ENCODE results near the gene ATP6V0E2. TPM values are rescaled to one million over a fixed set of nuclear protein-coding genes. Genes with fewer than 3 reads are reported as not detected.

Gene ATP6V0E2
- total RNA-seq, 1 experiment from 2014 or later = 25.5 TPM

GRCh38 chr7:149870701-149871483 lies 2.9 kb upstream of the ATP6V0E2 start:
- Histone ChIP-seq H3K4me2 (ENCODE audit: low read length) (no peak overlapping the region), H3K9ac (ENCODE audit: low read length) (no peak overlapping the region), H3K27me3 (ENCODE audit: insufficient read depth, low read length) (no peaks in the 10 kb centered on the region), H3K36me3 (ENCODE audit: control insufficient read depth in 1 of 2, insufficient read depth in 2 of 2, low read length in 2 of 2) (no peaks in the 10 kb centered on the region), H2AFZ (ENCODE audit: low read depth, low read length, poor library complexity, severe bottlenecking) (no peak overlapping the region), H3K9me2 (ENCODE audit: insufficient read depth) (no peaks in the 10 kb centered on the region), H3K9me3 (ENCODE audit: control insufficient read depth in 1 of 2, insufficient read depth in 1 of 2, low read depth in 1 of 2, low read length in 2 of 2) (no peaks in the 10 kb centered on the region), H4K20me1 (ENCODE audit: insufficient read depth) (no peaks in the 10 kb centered on the region), H3K4me1 (ENCODE audit: control insufficient read depth in 1 of 2, insufficient read depth in 2 of 2, low read length in 2 of 2) (peaks cover 9 to 25% of the 10 kb centered on the region in 2 experiments; a peak in 3 of 4 replicates), H3K27ac (ENCODE audit: low read depth, low read length) (no peak overlapping the region), H3K4me3 (replicated peaks in 1 of 2; ENCODE audit: low read depth in 1 of 2, low read length in 2 of 2) (no peak overlapping the region), H3K79me2 (ENCODE audit: insufficient read depth, low read length) (no peaks in the 10 kb centered on the region)
- BruUV-seq (replicated peaks) = no TSS peak
- ATAC-seq (no peak), DNase-seq (ENCODE audit: low read depth, low spot score) (no peak)
- intact Hi-C loops (cut with micrococcal nuclease) = no loop called here
- TF ChIP-seq EZH2phosphoT487 (IDR thresholded peaks at IDR 0.05; ENCODE audit: borderline replicate concordance) (no peak), TCF7L2 (IDR thresholded peaks at IDR 0.05; ENCODE audit: borderline replicate concordance, extremely low read depth, insufficient read depth, insufficient read length) (no peak), SP1 (IDR thresholded peaks at IDR 0.05; ENCODE audit: low read depth) (no peak)
- TF ChIP-seq, protein P1, sequence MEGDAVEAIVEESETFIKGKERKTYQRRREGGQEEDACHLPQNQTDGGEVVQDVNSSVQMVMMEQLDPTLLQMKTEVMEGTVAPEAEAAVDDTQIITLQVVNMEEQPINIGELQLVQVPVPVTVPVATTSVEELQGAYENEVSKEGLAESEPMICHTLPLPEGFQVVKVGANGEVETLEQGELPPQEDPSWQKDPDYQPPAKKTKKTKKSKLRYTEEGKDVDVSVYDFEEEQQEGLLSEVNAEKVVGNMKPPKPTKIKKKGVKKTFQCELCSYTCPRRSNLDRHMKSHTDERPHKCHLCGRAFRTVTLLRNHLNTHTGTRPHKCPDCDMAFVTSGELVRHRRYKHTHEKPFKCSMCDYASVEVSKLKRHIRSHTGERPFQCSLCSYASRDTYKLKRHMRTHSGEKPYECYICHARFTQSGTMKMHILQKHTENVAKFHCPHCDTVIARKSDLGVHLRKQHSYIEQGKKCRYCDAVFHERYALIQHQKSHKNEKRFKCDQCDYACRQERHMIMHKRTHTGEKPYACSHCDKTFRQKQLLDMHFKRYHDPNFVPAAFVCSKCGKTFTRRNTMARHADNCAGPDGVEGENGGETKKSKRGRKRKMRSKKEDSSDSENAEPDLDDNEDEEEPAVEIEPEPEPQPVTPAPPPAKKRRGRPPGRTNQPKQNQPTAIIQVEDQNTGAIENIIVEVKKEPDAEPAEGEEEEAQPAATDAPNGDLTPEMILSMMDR (IDR thresholded peaks at IDR 0.05 in 2 of 3, conservative IDR thresholded peaks at IDR 0.05 in 1 of 3; ENCODE audit: borderline replicate concordance in 1 of 3, insufficient read depth in 1 of 3, low read depth in 2 of 3, low read length in 2 of 3) = no peak
- ChIA-PET RAD21 (ENCODE audit: low non-redundant PET in 1 of 2, low total read pairs in 2 of 2, uncharacterized antibody in 2 of 2, unreplicated experiment in 2 of 2) (no interaction called here), CTCF (no interaction called here), POLR2A (interaction anchor here (1.2 kb wide), 1 partner anchor 33 kb away, joined by 3 read pairs; the partner anchor contains the start of gene ZNF862)

- intact Hi-C loops (cut with micrococcal nuclease) = no loop called here
- ATAC-seq = no peak
- RAD21 ChIA-PET (ENCODE audit: low non-redundant PET in 1 of 2, low total read pairs in 2 of 2, uncharacterized antibody in 2 of 2, unreplicated experiment in 2 of 2) = no interaction called here
Measured at GRCh38 chr7:149871576-149871975, 2.2 kb upstream of the ATP6V0E2 start.

More at GRCh38 chr7:149871576-149871975, 2.2 kb upstream of the ATP6V0E2 start:
- H2AFZ ChIP-seq (ENCODE audit: low read depth, low read length, poor library complexity, severe bottlenecking) = no peak overlapping the region
- no peak overlapping the region for H3K9ac ChIP-seq (ENCODE audit: low read length)
- BruUV-seq (replicated peaks) = no TSS peak
- H3K4me2 ChIP-seq (ENCODE audit: low read length) = no peak overlapping the region
- no peak for DNase-seq (ENCODE audit: low read depth, low spot score)
- peaks cover 9 to 25% of the 10 kb centered on the region in 2 experiments; a peak in 3 of 4 replicates for H3K4me1 ChIP-seq (ENCODE audit: control insufficient read depth in 1 of 2, insufficient read depth in 2 of 2, low read length in 2 of 2)
- H3K9me3 ChIP-seq (ENCODE audit: control insufficient read depth in 1 of 2, insufficient read depth in 1 of 2, low read depth in 1 of 2, low read length in 2 of 2) = no peaks in the 10 kb centered on the region
- H3K36me3 ChIP-seq (ENCODE audit: control insufficient read depth in 1 of 2, insufficient read depth in 2 of 2, low read length in 2 of 2) = no peaks in the 10 kb centered on the region
- no peaks in the 10 kb centered on the region for H4K20me1 ChIP-seq (ENCODE audit: insufficient read depth)
- no peaks in the 10 kb centered on the region for H3K79me2 ChIP-seq (ENCODE audit: insufficient read depth, low read length)
- TF ChIP-seq YY1 (IDR thresholded peaks at IDR 0.05; ENCODE audit: extremely low read depth, insufficient replicate concordance, low read depth, low read length) = no peak
- H3K27me3 ChIP-seq (ENCODE audit: insufficient read depth, low read length) = no peaks in the 10 kb centered on the region
- CTCF ChIA-PET = no interaction called here
- H3K9me2 ChIP-seq (ENCODE audit: insufficient read depth) = no peaks in the 10 kb centered on the region
- no peak overlapping the region for H3K4me3 ChIP-seq (replicated peaks in 1 of 2; ENCODE audit: low read depth in 1 of 2, low read length in 2 of 2)
- POLR2A ChIA-PET = interaction anchor here (1.2 kb wide), 1 partner anchor 33 kb away, joined by 3 read pairs; the partner anchor contains the start of gene ZNF862
- no peak overlapping the region for H3K27ac ChIP-seq (ENCODE audit: low read depth, low read length)
